GM19467 (cell line): ENCODE data around the gene CENPO.

Experiments
- ATAC-seq: cut with Tn5 transposase; IDR thresholded peaks from one replicate; pipeline ENCODE4 v1.9.1; 2021; ENCODE audit warnings: mild to moderate bottlenecking, moderate library complexity; ENCODE audit not compliant: unreplicated experiment

The CENPO gene

DNA sequence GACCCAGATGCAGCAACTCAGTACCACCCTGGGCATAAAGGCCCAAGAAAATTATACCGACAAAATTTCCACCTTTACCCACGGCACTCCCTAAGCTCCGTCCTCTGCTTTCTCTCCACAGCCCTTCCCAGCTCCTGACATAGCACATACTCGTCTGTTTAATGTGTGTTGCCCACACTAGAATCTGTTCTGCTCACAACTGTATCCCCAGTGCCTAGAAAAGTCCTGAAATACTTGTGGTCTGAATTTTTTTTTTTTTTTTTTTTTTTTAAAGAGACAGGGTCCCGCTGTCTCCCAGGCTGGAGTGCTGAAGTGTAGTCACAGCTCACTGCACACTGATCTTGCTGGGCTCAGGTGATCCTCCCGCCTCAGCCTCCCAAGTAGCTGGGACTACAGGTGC is 64.5 kb downstream of the CENPO start:
- ATAC-seq: no peak

DNA sequence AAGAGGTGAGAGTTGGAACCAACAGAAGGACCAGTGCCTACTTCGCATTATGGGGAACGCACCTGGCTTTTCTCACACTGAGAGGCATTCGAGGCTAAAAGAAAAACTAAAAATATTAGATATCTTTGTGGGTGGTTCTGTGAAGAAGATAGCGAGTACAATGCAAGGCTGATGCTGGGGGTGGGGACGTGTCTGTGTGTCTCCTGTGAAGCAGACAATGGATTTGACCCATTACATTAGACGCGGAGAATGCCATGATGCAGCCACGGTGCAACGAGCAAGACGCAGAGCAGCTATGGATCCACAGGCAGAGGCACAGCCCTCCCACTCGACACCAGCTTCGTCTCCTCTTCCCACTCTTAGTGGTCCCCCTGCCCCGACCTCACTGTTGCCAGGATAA is 65.8 kb downstream of the CENPO start:
- no peak for ATAC-seq

DNA sequence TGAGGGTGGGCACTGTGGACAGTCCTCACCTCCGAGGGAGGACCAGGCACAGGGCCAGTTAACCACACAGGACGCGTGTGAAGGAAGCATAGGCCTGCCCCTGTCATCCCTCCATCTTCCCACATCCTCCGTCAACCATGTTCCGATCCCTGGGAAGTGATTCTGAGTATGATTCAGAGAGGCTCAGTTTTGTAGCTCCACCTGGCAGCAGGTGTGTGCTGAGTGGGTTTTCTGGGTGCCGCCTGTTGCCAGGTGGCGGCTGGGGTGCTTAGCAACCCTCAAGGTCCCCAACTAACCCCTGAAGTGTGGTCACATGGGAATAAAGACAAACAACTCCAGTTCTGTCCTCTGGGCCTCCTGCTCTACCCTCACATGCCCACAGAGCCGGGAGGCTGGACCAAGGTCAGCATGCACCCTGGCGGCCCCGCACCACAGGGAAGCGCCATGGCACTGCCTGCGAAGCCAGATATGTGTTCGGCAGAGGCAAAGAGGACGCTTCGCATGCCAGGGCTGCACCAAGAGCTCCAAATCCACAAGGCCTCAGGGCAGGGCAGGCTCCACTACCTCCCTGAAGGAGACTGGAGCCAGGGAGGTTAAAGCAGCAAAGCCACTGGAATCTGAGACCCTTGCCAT is 66.9 kb downstream of the CENPO start:
- no peak for ATAC-seq

GRCh38 chr2:24860631-24861030 is 67.4 kb downstream of the CENPO start:
- no peak for ATAC-seq

DNA sequence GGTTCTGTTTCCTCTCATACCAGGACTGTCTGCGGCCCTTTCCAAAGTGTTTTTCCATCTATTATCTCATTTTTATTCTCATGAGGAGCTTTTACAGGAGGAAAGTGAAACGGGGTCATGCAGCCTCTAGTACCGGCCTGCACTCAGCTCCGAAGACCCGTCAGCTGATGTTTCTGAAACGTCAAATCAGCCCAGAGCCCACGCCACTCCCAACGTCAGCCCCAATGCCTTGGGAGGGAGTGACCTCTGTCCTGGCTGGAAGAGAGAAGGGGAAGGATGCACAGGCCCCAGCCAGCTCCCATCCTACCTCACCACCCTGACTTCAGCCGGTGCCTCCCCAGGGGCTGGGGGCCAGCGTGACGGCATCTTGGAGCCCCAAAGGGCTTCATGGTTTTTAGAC is 68.3 kb downstream of the CENPO start:
- ATAC-seq: no peak

DNA sequence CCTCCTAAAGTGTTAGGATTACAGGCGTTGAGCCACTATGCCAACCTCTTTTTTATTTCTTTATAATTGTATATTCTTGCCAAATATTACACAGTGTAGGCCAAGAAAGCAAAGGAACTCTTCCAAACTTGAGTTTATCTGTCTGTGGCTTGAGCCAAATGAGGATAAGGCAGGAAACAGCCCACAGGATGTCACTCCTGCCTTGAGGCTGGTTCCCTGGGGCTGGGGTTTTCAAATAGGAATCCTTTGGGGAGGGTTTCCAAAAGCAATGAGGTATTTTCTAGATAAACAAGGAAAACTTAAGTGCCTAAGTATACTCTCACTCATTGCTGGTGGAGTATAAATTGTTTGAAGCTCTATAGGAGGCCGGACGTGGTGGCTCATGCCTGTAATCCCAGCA is 70.4 kb downstream of the CENPO start:
- no peak for ATAC-seq

DNA sequence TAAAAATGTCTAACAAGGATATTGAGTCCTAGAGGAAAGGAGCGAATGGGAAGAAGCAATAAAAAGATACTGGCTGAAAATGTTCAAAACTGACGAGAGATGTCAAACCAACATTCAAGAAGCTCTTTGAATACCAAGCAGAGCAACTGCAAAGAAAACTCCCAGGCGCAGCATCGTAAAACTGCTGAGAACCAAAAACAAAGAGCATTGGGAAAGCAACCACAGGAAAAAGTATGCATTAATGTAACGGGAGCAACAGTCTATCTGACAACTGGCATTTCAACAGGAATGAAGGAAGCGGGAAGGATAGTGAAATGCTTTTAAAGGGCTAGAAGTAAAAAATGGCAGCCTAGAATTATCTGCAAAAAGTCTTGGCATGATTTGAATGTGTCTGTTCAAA is 73.7 kb downstream of the CENPO start:
- no peak for ATAC-seq

GRCh38 chr2:24870440-24870839 is 77.2 kb downstream of the CENPO start:
- ATAC-seq: no peak

- ATAC-seq: no peak
Observed at GRCh38 chr2:24870891-24871705, 77.9 kb downstream of the CENPO start.

- ATAC-seq: no peak
Observed at GRCh38 chr2:24871852-24872333, 78.7 kb downstream of the CENPO start.
